ENCODE results near the gene CDKL5.

Gene CDKL5

GRCh38 chrX:18425199-18426003 lies at the start of gene CDKL5:
Gene CDKL5, plus strand, starts transcription at chrX:18425608. Its CDS starts 81,489 bp downstream, at chrX:18507097.
- DNase-seq (ENCODE audit: low read depth), result peak; percentile 89
- peak within 1 kb of the TSS; percentile 69 for H3K4me3 ChIP-seq (ENCODE audit: low read depth, low read length)
- TF ChIP-seq CTCF (IDR thresholded peaks at IDR 0.05; ENCODE audit: low read depth, low read length, missing control alignments), result no peak

- no peak overlapping the region for H3K4me3 ChIP-seq (ENCODE audit: low read depth, low read length)
- no peak for DNase-seq (ENCODE audit: low read depth)
- peak; percentile 66 for TF ChIP-seq CTCF (IDR thresholded peaks at IDR 0.05; ENCODE audit: low read depth, low read length, missing control alignments)
Observed at GRCh38 chrX:18377796-18378195, 47.6 kb upstream of the CDKL5 start.

DNA sequence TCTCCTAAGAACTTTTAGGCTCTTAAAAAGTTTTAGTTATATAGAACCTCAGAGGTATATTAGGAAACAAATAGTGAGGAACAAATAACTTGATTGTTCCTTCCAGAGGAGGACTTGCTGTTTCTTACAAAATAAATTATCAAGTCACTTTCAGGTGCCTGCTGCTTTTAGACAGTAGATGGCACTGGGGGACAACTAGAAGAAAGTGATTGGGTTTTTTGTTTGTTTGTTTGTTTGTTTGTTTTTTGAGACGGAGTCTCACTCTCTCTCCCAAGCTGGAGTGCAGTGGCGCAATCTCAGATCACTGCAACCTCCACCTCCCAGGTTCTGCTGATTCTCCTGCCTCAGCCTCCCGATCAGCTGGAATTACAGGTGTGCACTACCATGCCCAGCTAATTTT lies 35.4 kb upstream of the CDKL5 start:
- peak; percentile 19 for TF ChIP-seq CTCF (IDR thresholded peaks at IDR 0.05; ENCODE audit: low read depth, low read length, missing control alignments)
- no peak for DNase-seq (ENCODE audit: low read depth)
- no peak overlapping the region for H3K4me3 ChIP-seq (ENCODE audit: low read depth, low read length)

DNA sequence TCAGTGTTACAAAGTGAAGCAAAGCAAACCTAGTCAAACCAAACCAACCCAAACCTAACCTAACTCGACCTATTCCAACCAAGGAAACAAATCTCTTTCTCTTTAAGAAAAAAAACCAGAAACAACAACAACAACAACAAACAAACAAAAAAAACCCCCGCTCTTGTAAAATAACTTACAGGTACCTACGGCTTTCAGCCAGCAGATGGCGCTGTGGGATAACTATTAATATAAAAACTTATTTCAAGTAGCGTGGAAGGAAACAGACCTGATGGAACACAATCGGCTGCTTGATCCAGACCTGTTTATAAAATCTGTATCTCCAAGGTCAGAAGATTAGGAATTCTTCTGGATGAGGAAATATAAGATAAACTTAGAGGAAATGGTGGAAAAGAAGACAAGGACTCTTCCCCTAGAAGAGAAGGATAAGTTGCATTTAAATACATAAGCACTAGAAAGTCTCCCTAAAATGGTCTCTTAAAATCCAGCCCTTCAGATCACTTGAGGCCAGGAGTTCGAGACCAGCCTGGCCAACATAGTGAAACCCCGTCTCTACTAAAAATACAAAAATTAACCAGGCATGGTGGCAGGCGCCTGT lies 34.4 kb upstream of the CDKL5 start:
- DNase-seq (ENCODE audit: low read depth), result peak; percentile 34
- peak; percentile 34 for TF ChIP-seq CTCF (IDR thresholded peaks at IDR 0.05; ENCODE audit: low read depth, low read length, missing control alignments)

GRCh38 chrX:18394477-18394876 lies 30.9 kb upstream of the CDKL5 start:
- no peak for DNase-seq (ENCODE audit: low read depth)
- no peak for TF ChIP-seq CTCF (IDR thresholded peaks at IDR 0.05; ENCODE audit: low read depth, low read length, missing control alignments)
- no peak overlapping the region for H3K4me3 ChIP-seq (ENCODE audit: low read depth, low read length)

More for the DNA sequence above, 34.4 kb upstream of the CDKL5 start:
- H3K4me3 ChIP-seq (ENCODE audit: low read depth, low read length), result no peak overlapping the region

- DNase-seq (ENCODE audit: low read depth), result no peak
- TF ChIP-seq CTCF (IDR thresholded peaks at IDR 0.05; ENCODE audit: low read depth, low read length, missing control alignments), result no peak
- H3K4me3 ChIP-seq (ENCODE audit: low read depth, low read length), result no peak overlapping the region
Observed at GRCh38 chrX:18401848-18402213, 23.6 kb upstream of the CDKL5 start.
